HG02840 (cell line): ENCODE measurements around the gene GRIK5.

Source experiments
- ATAC-seq: cut with Tn5 transposase; IDR thresholded peaks from one replicate; pipeline ENCODE4 v1.9.1; 2021; ENCODE audit warnings: mild to moderate bottlenecking, moderate library complexity, moderate number of reproducible peaks; ENCODE audit not compliant: unreplicated experiment, low FRiP score

GRIK5 gene

GRCh38 chr19:41965106-41965505 is 104.9 kb downstream of the GRIK5 start:
- ATAC-seq, result no peak

GRCh38 chr19:41960973-41961372 is 109.0 kb downstream of the GRIK5 start:
- ATAC-seq, result no peak

GRCh38 chr19:41959056-41960053 is 110.7 kb downstream of the GRIK5 start, which contains the start of gene RABAC1:
Gene RABAC1 (minus strand): TSS chr19:41959321. CDS start chr19:41959292, 29 bp downstream.
- peak; percentile 71 for ATAC-seq

- no peak for ATAC-seq
Observed at GRCh38 chr19:41958367-41959055, 111.5 kb downstream of the GRIK5 start.

- no peak for ATAC-seq
Observed at GRCh38 chr19:41957838-41958366, 112.1 kb downstream of the GRIK5 start.

- ATAC-seq, result no peak
Observed at GRCh38 chr19:41957161-41957837, 112.7 kb downstream of the GRIK5 start.

GRCh38 chr19:41956621-41957020 is 113.4 kb downstream of the GRIK5 start:
- ATAC-seq, result no peak

- no peak for ATAC-seq
Observed at GRCh38 chr19:41955521-41955920, 114.5 kb downstream of the GRIK5 start.

GRCh38 chr19:41951686-41952172 is 118.3 kb downstream of the GRIK5 start:
- no peak for ATAC-seq
